ENCODE results near the gene TCF25. TPM values are rescaled to one million over a fixed set of nuclear protein-coding genes. Genes with fewer than 3 reads are reported as not detected.
"Not testable (repeated sequence)": the region's sequence is repeated elsewhere in the genome, so short reads cannot be mapped to it uniquely, and the experiment has no call there.

The TCF25 gene, protein sequence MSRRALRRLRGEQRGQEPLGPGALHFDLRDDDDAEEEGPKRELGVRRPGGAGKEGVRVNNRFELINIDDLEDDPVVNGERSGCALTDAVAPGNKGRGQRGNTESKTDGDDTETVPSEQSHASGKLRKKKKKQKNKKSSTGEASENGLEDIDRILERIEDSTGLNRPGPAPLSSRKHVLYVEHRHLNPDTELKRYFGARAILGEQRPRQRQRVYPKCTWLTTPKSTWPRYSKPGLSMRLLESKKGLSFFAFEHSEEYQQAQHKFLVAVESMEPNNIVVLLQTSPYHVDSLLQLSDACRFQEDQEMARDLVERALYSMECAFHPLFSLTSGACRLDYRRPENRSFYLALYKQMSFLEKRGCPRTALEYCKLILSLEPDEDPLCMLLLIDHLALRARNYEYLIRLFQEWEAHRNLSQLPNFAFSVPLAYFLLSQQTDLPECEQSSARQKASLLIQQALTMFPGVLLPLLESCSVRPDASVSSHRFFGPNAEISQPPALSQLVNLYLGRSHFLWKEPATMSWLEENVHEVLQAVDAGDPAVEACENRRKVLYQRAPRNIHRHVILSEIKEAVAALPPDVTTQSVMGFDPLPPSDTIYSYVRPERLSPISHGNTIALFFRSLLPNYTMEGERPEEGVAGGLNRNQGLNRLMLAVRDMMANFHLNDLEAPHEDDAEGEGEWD
- total RNA-seq: 206 TPM

DNA sequence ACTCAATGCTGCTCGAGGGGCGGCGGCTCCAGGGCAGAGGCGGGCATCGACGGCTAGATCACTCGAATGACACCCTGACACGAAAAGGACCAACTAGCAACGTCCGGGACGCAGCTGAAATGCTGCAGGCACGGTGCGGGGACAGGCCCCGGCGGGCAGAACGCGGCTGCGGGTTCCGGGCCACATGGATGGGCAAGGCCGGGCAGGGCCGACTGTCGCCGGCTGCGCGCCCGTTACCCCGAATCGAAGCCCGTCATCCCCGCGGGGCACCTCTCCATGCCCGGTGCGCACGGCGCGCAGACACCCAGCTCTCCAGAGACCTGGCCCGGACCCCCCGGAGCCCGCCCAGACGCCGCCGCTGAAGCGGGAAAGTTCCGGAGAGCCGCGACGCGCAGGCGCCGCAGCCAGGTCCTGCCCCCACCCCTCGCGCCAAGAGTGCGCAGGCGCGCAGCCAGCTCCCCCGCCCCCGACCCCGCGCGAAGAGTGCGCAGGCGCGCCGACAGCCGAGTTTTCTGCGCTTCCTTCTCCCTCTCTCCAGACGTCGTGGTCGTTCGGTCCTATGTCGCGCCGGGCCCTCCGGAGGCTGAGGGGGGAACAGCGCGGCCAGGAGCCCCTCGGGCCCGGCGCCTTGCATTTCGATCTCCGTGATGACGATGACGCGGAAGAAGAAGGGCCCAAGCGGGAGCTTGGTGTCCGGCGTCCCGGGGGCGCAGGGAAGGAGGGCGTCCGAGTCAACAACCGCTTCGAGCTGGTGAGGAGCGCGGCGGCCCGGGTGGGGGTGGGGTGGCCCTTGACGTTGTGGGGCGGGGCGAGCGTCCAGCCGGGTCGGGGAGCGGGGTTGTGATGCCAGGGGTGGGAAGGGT, at the start of gene TCF25:
Gene TCF25 (plus strand): TSS at position 484 of the 863 bp plus-strand sequence. CDS start 76 bp downstream, at position 560.
- intact Hi-C loops (cut with DNase I): no loop called here
- peak; percentile 73 for ATAC-seq
- peak; percentile 87 for DNase-seq (ENCODE audit: low spot score)

- DNase-seq (ENCODE audit: low spot score); intact Hi-C loops (cut with DNase I); ATAC-seq: not testable (repeated sequence)
These were observed 49.6 kb upstream of the TCF25 start for GRCh38 chr16:89823824-89824148.

DNA sequence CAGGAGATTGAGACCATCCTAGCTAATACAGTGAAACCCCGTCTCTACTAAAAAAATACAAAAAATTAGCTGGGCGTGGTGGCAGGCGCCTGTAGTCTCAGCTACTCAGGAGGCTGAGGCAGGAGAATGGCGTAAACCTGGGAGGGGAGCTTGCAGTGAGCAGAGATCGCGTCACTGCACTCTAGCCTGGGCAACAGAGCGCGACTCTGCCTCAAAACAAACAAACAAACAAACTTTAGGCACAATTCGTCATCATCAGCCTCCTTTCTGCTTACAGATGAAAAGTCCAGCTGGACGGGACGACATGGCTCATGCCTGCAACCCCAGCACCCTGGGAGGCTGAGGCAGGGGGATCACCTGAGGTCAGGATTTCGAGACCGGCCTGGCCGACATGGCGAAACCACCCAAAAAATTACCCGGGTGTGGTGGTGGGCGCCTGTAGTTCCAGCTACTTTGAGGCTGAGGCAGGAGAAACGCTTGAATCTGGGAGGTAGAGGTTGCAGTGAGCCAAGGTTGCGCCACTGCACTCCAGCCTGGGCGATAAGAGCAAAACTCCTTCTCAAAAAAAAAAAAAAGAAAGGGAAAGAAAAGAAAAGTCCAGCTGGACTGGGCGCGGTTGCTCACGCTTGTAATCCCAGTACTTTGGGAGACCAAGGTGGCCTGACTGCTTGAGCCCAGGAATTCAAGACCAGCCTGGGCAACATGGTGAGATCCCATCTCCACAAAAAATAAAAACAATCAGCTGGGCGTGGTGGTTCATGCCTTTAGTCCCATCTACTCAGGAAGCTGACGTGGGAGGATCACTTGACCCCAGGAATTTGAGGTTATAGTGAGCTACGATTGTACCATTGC, 46.6 kb upstream of the TCF25 start:
- intact Hi-C loops (cut with DNase I): no loop called here
- DNase-seq (ENCODE audit: low spot score): no peak
- ATAC-seq: no peak

GRCh38 chr16:89827383-89828198, 45.8 kb upstream of the TCF25 start:
- intact Hi-C loops (cut with DNase I): no loop called here
- no peak for DNase-seq (ENCODE audit: low spot score)

GRCh38 chr16:89828199-89828869, 45.1 kb upstream of the TCF25 start, which contains the start of gene SPIRE2:
SPIRE2 (plus strand) TSS chr16:89828475; CDS start chr16:89828551, 76 bp downstream.
- DNase-seq (ENCODE audit: low spot score): peak; percentile 85
- intact Hi-C loops (cut with DNase I): no loop called here

More at GRCh38 chr16:89827383-89828198, 45.8 kb upstream of the TCF25 start:
- peak; percentile 12 for ATAC-seq

DNA sequence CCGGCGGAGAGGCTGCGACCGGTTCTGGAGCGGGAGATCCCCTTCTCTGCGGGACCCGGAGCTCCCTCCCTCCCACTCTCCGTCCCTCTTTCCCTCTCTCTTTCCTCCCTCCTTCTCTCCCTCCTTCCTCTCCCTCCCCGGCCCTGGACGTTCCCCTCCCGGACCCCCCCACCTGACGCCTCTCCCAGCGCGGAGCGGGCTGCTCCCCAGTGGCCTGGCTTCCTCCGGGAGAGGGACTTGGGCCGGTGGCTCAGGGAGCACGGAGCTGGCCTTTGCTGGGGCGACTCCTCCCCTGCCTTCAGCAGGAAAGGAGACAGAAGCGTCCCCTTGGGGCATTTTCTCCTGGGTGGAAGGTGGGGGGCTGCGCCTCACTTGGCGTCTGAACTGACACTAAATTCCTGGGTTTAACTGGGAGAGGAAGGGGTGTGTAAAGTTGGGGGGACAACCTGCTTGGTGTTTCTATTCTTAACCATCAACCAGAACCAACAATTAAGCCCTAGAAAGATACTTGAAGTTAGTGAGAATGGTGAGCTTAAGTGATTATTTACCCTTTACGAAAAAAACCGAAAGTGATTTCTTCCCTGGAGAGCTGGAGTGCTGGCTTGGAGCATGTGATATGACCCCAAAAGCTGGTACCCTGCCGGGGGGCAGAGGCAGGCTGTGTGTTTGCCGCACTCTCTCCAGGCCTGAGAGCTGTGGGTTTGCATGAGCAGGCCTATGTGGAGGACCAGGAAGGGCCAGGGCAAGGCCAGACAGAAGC, 44.3 kb upstream of the TCF25 start:
- intact Hi-C loops (cut with DNase I): no loop called here
- no peak for ATAC-seq
- no peak for DNase-seq (ENCODE audit: low spot score)

More at GRCh38 chr16:89828199-89828869, 45.1 kb upstream of the TCF25 start, which contains the start of gene SPIRE2:
- ATAC-seq: peak; percentile 84

DNA sequence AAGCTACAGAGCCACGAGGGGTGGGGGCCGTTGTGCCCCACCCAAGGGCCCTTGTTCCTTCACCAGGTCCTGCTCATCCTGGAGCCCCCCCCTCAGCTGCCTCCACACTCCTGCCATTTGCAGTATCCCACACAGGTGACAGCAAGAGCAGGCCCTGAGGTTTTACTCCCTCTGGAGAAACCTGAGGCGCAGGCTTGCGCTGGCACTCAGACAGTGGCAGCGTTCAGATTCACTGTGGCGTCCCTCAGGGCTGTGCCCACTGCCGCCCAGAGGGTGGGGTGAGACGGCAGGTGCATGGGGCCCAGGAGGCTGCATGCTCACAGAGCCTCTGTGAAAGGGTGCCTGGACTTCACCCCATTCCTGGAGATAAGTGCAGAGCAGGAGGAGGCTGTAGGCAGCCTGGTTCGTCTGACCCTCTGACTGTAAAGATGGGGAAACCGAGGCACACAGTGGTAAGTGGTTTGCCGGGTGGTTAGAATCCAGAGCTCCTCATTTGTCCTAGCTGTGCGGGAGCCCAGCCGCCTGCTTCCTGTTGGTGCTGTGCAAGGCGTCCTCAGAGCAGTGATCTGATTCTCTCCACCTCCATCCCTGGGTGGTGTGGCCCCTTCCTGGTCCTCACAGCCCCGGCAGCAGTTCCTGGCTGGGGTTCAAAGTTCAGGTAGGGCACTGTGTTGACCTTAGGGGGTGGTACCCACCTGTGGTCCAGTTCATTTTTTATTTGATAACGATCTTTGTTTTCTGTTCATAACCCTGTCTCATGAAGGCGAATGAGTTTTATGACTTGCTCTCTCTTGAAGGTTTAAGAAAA, 43.6 kb upstream of the TCF25 start:
- ATAC-seq (no peak), DNase-seq (ENCODE audit: low spot score) (no peak)
- intact Hi-C loops (cut with DNase I): no loop called here

- no peak for ATAC-seq
- DNase-seq (ENCODE audit: low spot score): no peak
- intact Hi-C loops (cut with DNase I): no loop called here
These were observed 41.5 kb upstream of the TCF25 start for GRCh38 chr16:89831810-89832328.

DNA sequence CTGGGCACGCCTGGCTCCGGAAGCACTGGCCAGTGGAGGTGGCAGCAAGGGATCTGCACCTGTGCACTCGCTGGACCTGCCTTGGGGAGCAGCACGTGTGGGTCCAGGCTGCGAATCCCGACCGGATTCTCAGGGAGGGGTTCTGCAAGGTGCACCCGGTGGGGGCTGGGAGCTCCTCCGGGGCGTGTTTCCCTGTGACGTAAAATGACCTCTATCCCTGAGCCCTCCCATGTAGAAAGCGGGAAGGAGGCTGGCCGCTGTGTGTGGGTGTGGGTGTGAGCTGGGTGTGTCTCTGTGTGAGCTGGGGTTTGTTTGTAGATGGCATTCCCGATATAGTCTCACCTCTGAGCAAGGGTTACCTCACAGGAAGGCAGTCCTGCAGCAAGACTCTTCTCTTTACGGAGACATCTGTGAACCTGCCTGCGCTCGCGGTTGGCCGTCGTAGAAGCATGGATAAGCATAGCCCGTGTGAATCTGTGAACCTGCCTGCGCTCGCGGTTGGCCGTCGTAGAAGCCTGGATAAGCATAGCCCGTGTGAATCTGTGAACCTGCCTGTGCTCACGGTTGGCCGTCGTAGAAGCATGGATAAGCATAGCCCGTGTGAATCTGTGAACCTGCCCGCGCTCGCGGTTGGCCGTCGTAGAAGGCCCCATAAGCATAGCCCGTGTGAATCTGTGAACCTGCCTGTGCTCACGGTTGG, 39.6 kb upstream of the TCF25 start:
- intact Hi-C loops (cut with DNase I); ATAC-seq; DNase-seq (ENCODE audit: low spot score): not testable (repeated sequence)

DNA sequence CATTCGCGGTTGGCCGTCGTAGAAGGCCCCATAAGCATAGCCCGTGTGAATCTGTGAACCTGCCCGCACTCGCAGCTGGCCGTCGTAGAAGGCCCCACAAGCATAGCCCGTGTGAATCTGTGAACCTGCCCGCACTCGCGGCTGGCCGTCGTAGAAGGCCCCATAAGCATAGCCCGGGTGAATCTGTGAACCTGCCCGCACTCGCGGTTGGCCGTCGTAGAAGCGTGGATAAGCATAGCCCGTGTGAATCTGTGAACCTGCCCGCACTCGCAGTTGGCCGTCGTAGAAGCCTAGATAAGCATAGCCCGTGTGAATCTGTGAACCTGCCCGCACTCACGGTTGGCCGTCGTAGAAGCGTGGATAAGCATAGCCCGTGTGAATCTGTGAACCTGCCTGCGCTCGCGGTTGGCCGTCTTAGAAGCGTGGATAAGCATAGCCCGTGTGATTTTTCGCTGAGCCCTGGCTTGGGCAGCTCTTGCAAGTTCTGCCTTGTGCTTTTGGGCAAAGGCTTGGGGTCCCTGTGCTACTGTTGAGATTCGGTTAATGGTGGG, 38.5 kb upstream of the TCF25 start:
- DNase-seq (ENCODE audit: low spot score); intact Hi-C loops (cut with DNase I); ATAC-seq: not testable (repeated sequence)

DNA sequence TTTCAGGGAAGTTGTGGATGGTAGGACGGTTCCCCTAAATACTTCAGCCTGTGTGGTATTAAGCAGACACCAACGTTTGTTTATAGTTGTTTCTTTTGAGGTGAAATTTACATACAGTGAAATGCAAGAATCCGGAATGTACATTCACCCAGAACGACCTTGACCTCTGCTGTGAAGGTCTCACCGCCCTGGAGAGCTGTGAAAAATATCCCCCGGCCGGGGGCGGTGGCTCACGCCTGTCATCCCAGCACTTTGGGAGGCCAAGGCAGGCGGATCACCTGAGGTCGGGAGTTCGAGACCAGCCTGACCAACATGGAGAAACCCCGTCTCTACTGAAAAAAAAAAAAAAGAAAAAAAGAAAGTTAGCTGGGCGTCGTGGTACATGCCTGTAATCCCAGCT, 36.9 kb upstream of the TCF25 start:
- intact Hi-C loops (cut with DNase I); DNase-seq (ENCODE audit: low spot score): not testable (repeated sequence)

GRCh38 chr16:89837014-89837546, 36.3 kb upstream of the TCF25 start:
- no peak for ATAC-seq
- DNase-seq (ENCODE audit: low spot score): no peak
- intact Hi-C loops (cut with DNase I): no loop called here

More for the DNA sequence above, 36.9 kb upstream of the TCF25 start:
- ATAC-seq: not testable (repeated sequence)

DNA sequence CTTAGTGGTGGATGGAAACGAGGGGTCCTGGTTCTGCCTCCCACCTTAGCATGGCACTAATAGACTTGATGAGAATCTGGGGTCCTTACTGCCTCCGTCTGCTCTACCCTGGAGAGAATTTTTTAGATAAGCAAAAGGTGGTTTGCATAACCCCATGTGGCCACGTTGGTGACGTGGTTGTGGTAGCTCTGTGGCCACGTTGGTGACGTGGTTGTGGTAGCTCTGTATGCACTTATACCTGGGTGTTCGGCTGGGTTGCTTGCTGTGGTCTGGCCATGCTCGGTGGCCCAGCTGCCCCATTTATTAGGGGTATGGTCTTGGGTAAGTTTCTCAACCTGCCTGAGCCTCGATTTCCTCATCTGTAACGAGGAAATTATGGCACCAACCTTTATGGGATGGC, 32.1 kb upstream of the TCF25 start:
- intact Hi-C loops (cut with DNase I): no loop called here

More for the DNA sequence above, 32.1 kb upstream of the TCF25 start:
- no peak for ATAC-seq
- DNase-seq (ENCODE audit: low spot score): no peak

All from sciatic nerve (tissue), 2 donors.